ENCODE measurements around the gene PTGR3. TPM values are rescaled to one million over a fixed set of nuclear protein-coding genes. Genes with fewer than 3 reads are reported as not detected.

PTGR3 gene
- total RNA-seq, 2 donors from 2014 or later = 13.7 to 15.8 TPM

GRCh38 chr18:75207310-75208154 lies 1.4 kb downstream of the PTGR3 start:
- DNase-seq (ENCODE audit: low spot score) = no peak
- intact Hi-C loops (cut with DNase I) = loop anchor here in 1 of 2 donors (10.0 kb wide), 1 partner anchor 247 kb away; no protein-coding TSS in a partner anchor

- no peak for DNase-seq (ENCODE audit: low spot score)
- intact Hi-C loops (cut with DNase I) = loop anchor here in 1 of 2 donors (10.0 kb wide), 1 partner anchor 248 kb away; no protein-coding TSS in a partner anchor
Observed at GRCh38 chr18:75206452-75207309, 2.3 kb downstream of the PTGR3 start.

- no peak for DNase-seq (ENCODE audit: low spot score)
Observed at GRCh38 chr18:75205514-75206132, 3.3 kb downstream of the PTGR3 start.

GRCh38 chr18:75204732-75205513 lies 4.0 kb downstream of the PTGR3 start:
- intact Hi-C loops (cut with DNase I) = loop anchor here in 1 of 2 donors (10.0 kb wide), 1 partner anchor 250 kb away; no protein-coding TSS in a partner anchor
- DNase-seq (ENCODE audit: low spot score) = no peak

More at GRCh38 chr18:75205514-75206132, 3.3 kb downstream of the PTGR3 start:
- intact Hi-C loops (cut with DNase I) = loop anchor here in 1 of 2 donors (10.0 kb wide), 1 partner anchor 249 kb away; no protein-coding TSS in a partner anchor

GRCh38 chr18:75204269-75204731 lies 4.6 kb downstream of the PTGR3 start:
- intact Hi-C loops (cut with DNase I) = loop anchor here in 1 of 2 donors (10.0 kb wide), 1 partner anchor 251 kb away; no protein-coding TSS in a partner anchor
- DNase-seq (ENCODE audit: low spot score) = no peak

GRCh38 chr18:75203416-75204268 lies 5.3 kb downstream of the PTGR3 start:
- DNase-seq (ENCODE audit: low spot score) = no peak
- intact Hi-C loops (cut with DNase I) = loop anchor here in 1 of 2 donors (10.0 kb wide), 1 partner anchor 251 kb away; no protein-coding TSS in a partner anchor

- no peak for DNase-seq (ENCODE audit: low spot score)
- intact Hi-C loops (cut with DNase I) = loop anchor here in 1 of 2 donors (10.0 kb wide), 1 partner anchor 252 kb away; no protein-coding TSS in a partner anchor
Observed at GRCh38 chr18:75202696-75203365, 6.1 kb downstream of the PTGR3 start.

- no peak for DNase-seq (ENCODE audit: low spot score)
- intact Hi-C loops (cut with DNase I) = loop anchor here in 1 of 2 donors (10.0 kb wide), 1 partner anchor 253 kb away; no protein-coding TSS in a partner anchor
Observed at GRCh38 chr18:75201282-75202270, 7.4 kb downstream of the PTGR3 start.

GRCh38 chr18:75200605-75201280 lies 8.2 kb downstream of the PTGR3 start:
- intact Hi-C loops (cut with DNase I) = loop anchor here in 1 of 2 donors (10.0 kb wide), 1 partner anchor 254 kb away; no protein-coding TSS in a partner anchor
- no peak for DNase-seq (ENCODE audit: low spot score)

- intact Hi-C loops (cut with DNase I) = loop anchor here in 1 of 2 donors (10.0 kb wide), 1 partner anchor 255 kb away; no protein-coding TSS in a partner anchor
- no peak for DNase-seq (ENCODE audit: low spot score)
Observed at GRCh38 chr18:75200071-75200470, 8.9 kb downstream of the PTGR3 start.

GRCh38 chr18:75199327-75199726 lies 9.6 kb downstream of the PTGR3 start:
- intact Hi-C loops (cut with DNase I) = loop anchor here in 1 of 2 donors (10.0 kb wide), 1 partner anchor 125 kb away; no protein-coding TSS in a partner anchor

GRCh38 chr18:75198036-75198435 lies 10.9 kb downstream of the PTGR3 start:
- DNase-seq (ENCODE audit: low spot score) = no peak
- intact Hi-C loops (cut with DNase I) = loop anchor here in 1 of 2 donors (10.0 kb wide), 1 partner anchor 127 kb away; no protein-coding TSS in a partner anchor

More at GRCh38 chr18:75199327-75199726, 9.6 kb downstream of the PTGR3 start:
- DNase-seq (ENCODE audit: low spot score) = no peak

- intact Hi-C loops (cut with DNase I) = loop anchor here in 1 of 2 donors (10.0 kb wide), 1 partner anchor 132 kb away; no protein-coding TSS in a partner anchor
- DNase-seq (ENCODE audit: low spot score) = no peak
Observed at GRCh38 chr18:75192899-75193298, 16.0 kb downstream of the PTGR3 start.

- intact Hi-C loops (cut with DNase I) = loop anchor here in 1 of 2 donors (2.0 to 10.0 kb wide), 2 partner anchors 135 to 463 kb away; no protein-coding TSS in a partner anchor
- DNase-seq (ENCODE audit: low spot score) = no peak
Observed at GRCh38 chr18:75189696-75190095, 19.2 kb downstream of the PTGR3 start.
